ENCODE data around the gene FAM151B.

FAM151B gene

GRCh38 chr5:80584770-80585169, 96.9 kb downstream of the FAM151B start:
- no peak for DNase-seq (ENCODE audit: extremely low read depth in 1 of 2, low read depth in 1 of 2)

- DNase-seq (ENCODE audit: extremely low read depth in 1 of 2, low read depth in 1 of 2) = no peak
These were observed 101.1 kb downstream of the FAM151B start for GRCh38 chr5:80588858-80589540.

DNA sequence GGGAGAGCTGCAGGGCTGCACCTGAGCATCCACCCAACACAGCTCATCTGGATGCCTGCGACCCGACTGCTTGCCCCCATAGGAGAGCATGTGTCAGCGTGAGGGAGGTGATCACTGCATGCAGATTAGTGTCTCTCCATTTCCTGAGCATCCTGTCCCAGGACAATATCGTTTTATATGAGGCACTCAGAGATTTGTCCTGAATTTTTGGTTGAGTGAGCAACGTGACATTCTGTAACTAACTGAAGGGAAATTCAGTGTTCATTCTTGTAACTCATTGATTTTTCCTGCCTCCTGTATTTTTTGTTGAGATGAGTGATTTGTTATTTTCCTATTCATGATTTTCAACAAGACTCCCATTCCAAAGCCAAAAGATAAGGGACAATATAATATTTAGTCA, 102.9 kb downstream of the FAM151B start:
- no peak for DNase-seq (ENCODE audit: extremely low read depth in 1 of 2, low read depth in 1 of 2)

DNA sequence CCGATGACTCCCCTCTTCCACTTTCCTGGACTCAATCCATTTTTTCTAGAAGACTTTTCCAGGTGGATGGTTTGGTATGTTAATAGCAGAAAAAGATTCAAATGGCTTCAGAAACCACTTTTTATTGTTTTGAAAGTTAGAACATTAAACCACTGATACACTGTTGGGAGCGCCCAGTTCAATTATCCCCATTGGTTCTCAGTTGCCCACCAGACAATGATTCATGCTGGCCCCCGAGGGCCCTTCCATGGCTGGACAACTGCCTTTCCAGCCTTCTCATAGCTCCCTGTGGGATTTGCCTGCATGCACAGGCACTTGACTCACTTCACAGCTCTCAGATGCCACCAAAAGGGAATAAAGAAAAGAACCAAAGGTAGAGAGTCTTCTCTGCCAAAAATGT, 103.5 kb downstream of the FAM151B start:
- DNase-seq (ENCODE audit: extremely low read depth in 1 of 2, low read depth in 1 of 2) = no peak

- no peak for DNase-seq (ENCODE audit: extremely low read depth in 1 of 2, low read depth in 1 of 2)
These were observed 104.2 kb downstream of the FAM151B start for GRCh38 chr5:80592105-80592504.
